Body of pancreas (tissue), 4 donors: ENCODE results near the gene EML3. TPM values are rescaled to one million over a fixed set of nuclear protein-coding genes. Genes with fewer than 3 reads are reported as not detected.

Experiments
- ATAC-seq: fragments of 150-250 bp; one replicate; pipeline ENCODE4 v1.9.1; 2016
- DNase-seq, 4 donors: peaks; one replicate each; pipeline ENCODE4 v3.0.0-alpha.2; 2019
- H3K27ac ChIP-seq, 4 donors: fragments of 200-600 bp; sonication (generic); 1 replicate in 3 of 4; 2 replicates in 1 of 4; pipeline versions ENCODE4 v1.5.1 to v1.6.1; 2016 to 2019; ENCODE audit warnings: mild to moderate bottlenecking in 1 of 4, mixed read lengths in 1 of 4, moderate library complexity in 1 of 4
- H3K27me3 ChIP-seq, 2 donors: fragments of 200-600 bp; sonication (generic); one replicate each; pipeline ENCODE4 v1.6.0; 2016; ENCODE audit warnings: mild to moderate bottlenecking in 1 of 2
- H3K36me3 ChIP-seq, 2 donors: fragments of 200-600 bp; sonication (generic); replicated peaks in 1 of 2; 2 replicates each; pipeline ENCODE4 v1.5.1; 2016; ENCODE audit warnings: low read depth in 2 of 2; ENCODE audit not compliant: insufficient read depth in 1 of 2
- H3K4me1 ChIP-seq: fragments of 200-600 bp; sonication (generic); one replicate; pipeline ENCODE4 v1.6.0; 2016
- H3K4me3 ChIP-seq, 2 donors: fragments of 200-600 bp; sonication (generic); 1 replicate in 1 of 2; 2 replicates in 1 of 2; pipeline ENCODE4 v1.5.1; 2016 to 2019
- H3K9me3 ChIP-seq, 3 donors: fragments of 200-600 bp; sonication (generic); 1 replicate in 2 of 3; 2 replicates in 1 of 3; pipeline ENCODE4 v1.5.1; 2016
- CTCF ChIP-seq, 7 experiments: fragments of 450-650 bp in 4 of 7; fragments of 200-600 bp in 3 of 7; sonication (generic) in 3 of 7; IDR thresholded peaks; one replicate each; pipeline ENCODE4 v1.5.1; 2016 to 2019; ENCODE audit warnings: antibody characterized with exemption in 7 of 7
- POLR2A ChIP-seq, 3 donors: fragments of 450-650 bp; IDR thresholded peaks; one replicate each; pipeline ENCODE4 v1.6.1; 2016; ENCODE audit warnings: antibody characterized with exemption in 3 of 3, mild to moderate bottlenecking in 2 of 3
- WGBS, 2 donors: methylation state at CpG; one replicate each; pipeline ENCODE4 v1.1.5; 2017; 5-methylcytosine and 5-hydroxymethylcytosine counted together
- intact Hi-C: fragments of 100-400 bp; cut with DNase I; formaldehyde crosslinking; loops from one replicate; pipeline ENCODE4 v1.15.1; 2023
- total RNA-seq, 2 donors: library from RNA; depleted of rRNA; stranded (reverse); fragments of >200 nt; gene quantifications; one replicate each; pipeline ENCODE4 v1.1.0, GENCODE V29; 2016

EML3 gene
- total RNA-seq, 2 donors from 2014 or later = 31.4 to 69.9 TPM

- peaks cover 24% of the 10 kb centered on the region for H3K4me1 ChIP-seq
- WGBS, 2 donors = 94 to 95% methylated on average over 11 of the region's 11 CpGs
- TF ChIP-seq POLR2A (IDR thresholded peaks at IDR 0.05) (no peak), CTCF (IDR thresholded peaks at IDR 0.05) (no peak)
- no peak overlapping the region for H3K4me3 ChIP-seq
- H3K36me3 ChIP-seq = peaks cover 0 to 10% of the 10 kb centered on the region in 2 donors
- H3K9me3 ChIP-seq = no peaks in the 10 kb centered on the region
- H3K27me3 ChIP-seq = no peaks in the 10 kb centered on the region
- DNase-seq (no peak), ATAC-seq (no peak)
- H3K27ac ChIP-seq = no peak overlapping the region
- intact Hi-C loops = no loop called here
These were observed 34.0 kb downstream of the EML3 start for GRCh38 chr11:62578541-62578940.

DNA sequence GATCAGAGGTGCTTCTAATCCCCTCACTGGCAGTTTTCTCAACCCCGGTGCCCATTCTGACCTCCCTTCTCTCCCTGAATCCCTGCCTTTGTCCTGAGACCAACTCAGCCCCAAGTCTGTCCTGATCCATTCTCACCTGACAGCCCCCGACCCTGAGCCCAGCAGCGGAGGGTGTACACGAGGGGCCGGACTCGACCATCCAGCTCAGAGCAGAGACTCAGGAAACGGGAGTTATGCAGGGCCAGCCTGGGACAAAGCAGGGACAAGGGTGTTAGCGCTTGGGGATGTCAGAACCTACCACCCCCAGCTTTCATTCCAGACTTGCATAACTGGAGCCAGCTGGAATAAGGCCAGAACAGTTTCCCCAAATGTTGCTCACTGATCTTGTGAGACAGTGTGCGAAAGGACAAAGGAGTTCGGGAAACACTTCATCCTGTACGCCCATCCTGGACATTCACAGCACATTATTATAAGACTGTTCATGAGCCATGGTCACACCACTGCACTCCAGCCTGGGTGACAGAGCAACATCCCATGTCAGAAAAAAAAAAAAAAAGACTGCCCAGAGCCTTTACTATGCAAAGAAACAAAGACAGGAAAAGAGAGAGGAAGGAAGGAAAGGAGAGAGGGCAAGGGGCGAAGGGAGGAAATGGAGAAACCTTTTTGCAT is 35.4 kb downstream of the EML3 start:
- no peak for ATAC-seq
- intact Hi-C loops = no loop called here
- WGBS, 2 donors = 69 to 84% methylated on average over 9 to 12 of the region's 12 CpGs
- Histone ChIP-seq H3K4me3 (no peak overlapping the region), H3K27me3 (no peaks in the 10 kb centered on the region), H3K9me3 (no peaks in the 10 kb centered on the region), H3K4me1 (peaks cover 32% of the 10 kb centered on the region), H3K36me3 (peaks cover 0 to 10% of the 10 kb centered on the region in 2 donors), H3K27ac (peak overlapping the region in 2 of 4 donors; percentile 38 to 91)
- DNase-seq = peak in 2 of 4 donors; percentile 27
- TF ChIP-seq CTCF (IDR thresholded peaks at IDR 0.05) = no peak
- TF ChIP-seq POLR2A (IDR thresholded peaks at IDR 0.05) = no peak

GRCh38 chr11:62575837-62576236 is 36.7 kb downstream of the EML3 start:
- WGBS, 2 donors = 83 to 94% methylated on average over 6 to 14 of the region's 14 CpGs
- H3K4me3 ChIP-seq = no peak overlapping the region
- DNase-seq = no peak

GRCh38 chr11:62575156-62575555 is 37.4 kb downstream of the EML3 start:
- peak; percentile 33 to 64 (median 49) for DNase-seq
- Histone ChIP-seq H3K27ac (peak overlapping the region in 3 of 4 donors; percentile 82 to 92 (median 91)), H3K4me1 (peaks cover 44% of the 10 kb centered on the region), H3K36me3 (peaks cover 3 to 15% of the 10 kb centered on the region in 2 donors), H3K9me3 (no peaks in the 10 kb centered on the region), H3K4me3 (no peak overlapping the region), H3K27me3 (no peaks in the 10 kb centered on the region)
- TF ChIP-seq POLR2A (IDR thresholded peaks at IDR 0.05) (no peak), CTCF (IDR thresholded peaks at IDR 0.05) (no peak)
- WGBS, 2 donors = 26 to 29% methylated on average over 7 to 17 of the region's 17 CpGs
- intact Hi-C loops = no loop called here
- ATAC-seq = no peak

More at GRCh38 chr11:62575837-62576236, 36.7 kb downstream of the EML3 start:
- Histone ChIP-seq H3K27me3 (no peaks in the 10 kb centered on the region), H3K4me1 (peaks cover 44% of the 10 kb centered on the region), H3K27ac (peak overlapping the region in 3 of 4 donors; percentile 82 to 92 (median 91)), H3K9me3 (no peaks in the 10 kb centered on the region), H3K36me3 (peaks cover 0 to 12% of the 10 kb centered on the region in 2 donors)
- intact Hi-C loops = no loop called here
- TF ChIP-seq CTCF (IDR thresholded peaks at IDR 0.05) = no peak
- no peak for TF ChIP-seq POLR2A (IDR thresholded peaks at IDR 0.05)
- no peak for ATAC-seq
